Activated T-helper 2 cell treated with anti-CD3 and anti-CD28 coated beads, Interferon-gamma antibody, Interleukin-2, Interleukin-4, amounts not matched to agents 10 μg/mL and 5 μg/mL and 100 μg/mL, durations not matched to agents 14 hours and 24 hours and 36 hours (primary cell): ENCODE results near the gene AMMECR1. TPM values are rescaled to one million over a fixed set of nuclear protein-coding genes. Genes with fewer than 3 reads are reported as not detected.

Experiments
- DNase-seq: peaks from one replicate; pipeline ENCODE4 v3.0.0; 2021; ENCODE audit warnings: low spot score
- H3K27ac Mint-ChIP-seq: one replicate; pipeline ENCODE4 v1.8.0; 2021; ENCODE audit warnings: mixed read lengths
- H3K27me3 Mint-ChIP-seq: one replicate; pipeline ENCODE4 v1.8.0; 2021; ENCODE audit warnings: low read depth, mixed read lengths
- H3K36me3 Mint-ChIP-seq: one replicate; pipeline ENCODE4 v1.8.0; 2021; ENCODE audit warnings: low read depth, mixed read lengths
- H3K4me1 Mint-ChIP-seq: one replicate; pipeline ENCODE4 v1.8.0; 2021; ENCODE audit warnings: low read depth, mixed read lengths
- H3K4me3 Mint-ChIP-seq: one replicate; pipeline ENCODE4 v1.8.0; 2021; ENCODE audit warnings: low read depth, mild to moderate bottlenecking, moderate library complexity, mixed read lengths
- H3K9me3 Mint-ChIP-seq: one replicate; pipeline ENCODE4 v1.8.0; 2021; ENCODE audit warnings: mixed read lengths
- intact Hi-C: fragments of 100-400 bp; cut with micrococcal nuclease; formaldehyde crosslinking; loops from one replicate; pipeline ENCODE4 v1.15.1; 2023
- total RNA-seq: library from RNA; stranded (reverse); gene quantifications from 2 replicates; pipeline ENCODE4 v1.2.3, GENCODE V29; 2022

The AMMECR1 gene
- total RNA-seq, 1 donor from 2014 or later, result 10.6 TPM

GRCh38 chrX:110182362-110182761 is 135.5 kb downstream of the AMMECR1 start:
- Mint-ChIP-seq H3K27ac (no peak overlapping the region), H3K36me3 (peaks cover 29% of the 10 kb centered on the region), H3K27me3 (no peaks in the 10 kb centered on the region), H3K9me3 (peaks cover 4% of the 10 kb centered on the region), H3K4me3 (no peak overlapping the region), H3K4me1 (peaks cover 16% of the 10 kb centered on the region)
- intact Hi-C loops, result no loop called here
- DNase-seq, result no peak

- Mint-ChIP-seq H3K27me3 (no peaks in the 10 kb centered on the region), H3K36me3 (peaks cover 27% of the 10 kb centered on the region), H3K4me3 (no peak overlapping the region), H3K27ac (no peak overlapping the region), H3K9me3 (peaks cover 4% of the 10 kb centered on the region), H3K4me1 (peaks cover 16% of the 10 kb centered on the region)
- intact Hi-C loops, result no loop called here
- DNase-seq, result no peak
These were observed 136.3 kb downstream of the AMMECR1 start for GRCh38 chrX:110181459-110182137.

- DNase-seq, result no peak
- no peak overlapping the region for H3K4me3 Mint-ChIP-seq
- peaks cover 21% of the 10 kb centered on the region for H3K36me3 Mint-ChIP-seq
- H3K4me1 Mint-ChIP-seq, result peaks cover 16% of the 10 kb centered on the region
- no peaks in the 10 kb centered on the region for H3K9me3 Mint-ChIP-seq
- intact Hi-C loops, result no loop called here
- no peaks in the 10 kb centered on the region for H3K27me3 Mint-ChIP-seq
- H3K27ac Mint-ChIP-seq, result no peak overlapping the region
These were observed 137.0 kb downstream of the AMMECR1 start for GRCh38 chrX:110180928-110181310.

GRCh38 chrX:110180176-110180927 is 137.5 kb downstream of the AMMECR1 start:
- no peak for DNase-seq
- H3K9me3 Mint-ChIP-seq, result no peaks in the 10 kb centered on the region
- no peak overlapping the region for H3K27ac Mint-ChIP-seq
- H3K4me1 Mint-ChIP-seq, result peaks cover 12% of the 10 kb centered on the region
- H3K4me3 Mint-ChIP-seq, result no peak overlapping the region
- peaks cover 18% of the 10 kb centered on the region for H3K36me3 Mint-ChIP-seq
- intact Hi-C loops, result no loop called here
- H3K27me3 Mint-ChIP-seq, result no peaks in the 10 kb centered on the region

- Mint-ChIP-seq H3K27ac (no peak overlapping the region), H3K9me3 (no peaks in the 10 kb centered on the region), H3K27me3 (no peaks in the 10 kb centered on the region), H3K4me1 (peaks cover 7% of the 10 kb centered on the region), H3K4me3 (no peak overlapping the region), H3K36me3 (peaks cover 11% of the 10 kb centered on the region)
- intact Hi-C loops, result no loop called here
- no peak for DNase-seq
These were observed 139.6 kb downstream of the AMMECR1 start for GRCh38 chrX:110178179-110178865.

- H3K4me3 Mint-ChIP-seq, result no peak overlapping the region
- H3K9me3 Mint-ChIP-seq, result no peaks in the 10 kb centered on the region
- H3K27me3 Mint-ChIP-seq, result no peaks in the 10 kb centered on the region
- no peak overlapping the region for H3K27ac Mint-ChIP-seq
- peaks cover 8% of the 10 kb centered on the region for H3K36me3 Mint-ChIP-seq
- DNase-seq, result no peak
- intact Hi-C loops, result no loop called here
- H3K4me1 Mint-ChIP-seq, result peaks cover 3% of the 10 kb centered on the region
These were observed 142.2 kb downstream of the AMMECR1 start for GRCh38 chrX:110175696-110176095.

- intact Hi-C loops, result no loop called here
- Mint-ChIP-seq H3K36me3 (peaks cover 8% of the 10 kb centered on the region), H3K27ac (no peak overlapping the region), H3K4me3 (no peak overlapping the region), H3K9me3 (no peaks in the 10 kb centered on the region), H3K27me3 (no peaks in the 10 kb centered on the region), H3K4me1 (no peaks in the 10 kb centered on the region)
- DNase-seq, result no peak
These were observed 142.7 kb downstream of the AMMECR1 start for GRCh38 chrX:110175146-110175545.

- peaks cover 8% of the 10 kb centered on the region for H3K36me3 Mint-ChIP-seq
- no peak overlapping the region for H3K4me3 Mint-ChIP-seq
- H3K4me1 Mint-ChIP-seq, result peaks cover 2% of the 10 kb centered on the region
- no peaks in the 10 kb centered on the region for H3K9me3 Mint-ChIP-seq
- no peaks in the 10 kb centered on the region for H3K27me3 Mint-ChIP-seq
- H3K27ac Mint-ChIP-seq, result no peak overlapping the region
- DNase-seq, result no peak
- intact Hi-C loops, result no loop called here
These were observed 144.4 kb downstream of the AMMECR1 start for GRCh38 chrX:110173192-110174175.

- no peak overlapping the region for H3K4me3 Mint-ChIP-seq
- DNase-seq, result no peak
- no peaks in the 10 kb centered on the region for H3K27me3 Mint-ChIP-seq
- no peaks in the 10 kb centered on the region for H3K9me3 Mint-ChIP-seq
- H3K4me1 Mint-ChIP-seq, result peaks cover 4% of the 10 kb centered on the region
- no peak overlapping the region for H3K27ac Mint-ChIP-seq
- H3K36me3 Mint-ChIP-seq, result peaks cover 8% of the 10 kb centered on the region
- intact Hi-C loops, result no loop called here
These were observed 145.7 kb downstream of the AMMECR1 start for GRCh38 chrX:110172215-110172614.

GRCh38 chrX:110171442-110171841 is 146.4 kb downstream of the AMMECR1 start:
- Mint-ChIP-seq H3K27me3 (no peaks in the 10 kb centered on the region), H3K27ac (no peak overlapping the region), H3K4me3 (no peak overlapping the region), H3K9me3 (no peaks in the 10 kb centered on the region), H3K36me3 (peaks cover 8% of the 10 kb centered on the region), H3K4me1 (peaks cover 4% of the 10 kb centered on the region)
- DNase-seq, result no peak
- intact Hi-C loops, result no loop called here

- intact Hi-C loops, result no loop called here
- peaks cover 8% of the 10 kb centered on the region for H3K36me3 Mint-ChIP-seq
- H3K9me3 Mint-ChIP-seq, result no peaks in the 10 kb centered on the region
- peaks cover 4% of the 10 kb centered on the region for H3K4me1 Mint-ChIP-seq
- H3K27me3 Mint-ChIP-seq, result no peaks in the 10 kb centered on the region
- H3K27ac Mint-ChIP-seq, result no peak overlapping the region
- H3K4me3 Mint-ChIP-seq, result no peak overlapping the region
- DNase-seq, result no peak
These were observed 147.9 kb downstream of the AMMECR1 start for GRCh38 chrX:110170029-110170428.

GRCh38 chrX:110168585-110168984 is 149.3 kb downstream of the AMMECR1 start:
- intact Hi-C loops, result loop anchor here (5.0 kb wide), 1 partner anchor 149 kb away; the partner anchor contains the start of gene AMMECR1

More at GRCh38 chrX:110168585-110168984, 149.3 kb downstream of the AMMECR1 start:
- no peak for DNase-seq
- no peaks in the 10 kb centered on the region for H3K27me3 Mint-ChIP-seq
- no peak overlapping the region for H3K4me3 Mint-ChIP-seq
- H3K36me3 Mint-ChIP-seq, result peaks cover 7% of the 10 kb centered on the region
- H3K4me1 Mint-ChIP-seq, result peaks cover 4% of the 10 kb centered on the region
- no peaks in the 10 kb centered on the region for H3K9me3 Mint-ChIP-seq
- H3K27ac Mint-ChIP-seq, result no peak overlapping the region
